Measurements from ENCODE around the gene RBMY1J. TPM values are rescaled to one million over a fixed set of nuclear protein-coding genes. Genes with fewer than 3 reads are reported as not detected.
"Not testable (repeated sequence)": the region's sequence is repeated elsewhere in the genome, so short reads cannot be mapped to it uniquely, and the experiment has no call there.

The RBMY1J gene
- not detected for total RNA-seq
- polyA plus RNA-seq = not detected

DNA sequence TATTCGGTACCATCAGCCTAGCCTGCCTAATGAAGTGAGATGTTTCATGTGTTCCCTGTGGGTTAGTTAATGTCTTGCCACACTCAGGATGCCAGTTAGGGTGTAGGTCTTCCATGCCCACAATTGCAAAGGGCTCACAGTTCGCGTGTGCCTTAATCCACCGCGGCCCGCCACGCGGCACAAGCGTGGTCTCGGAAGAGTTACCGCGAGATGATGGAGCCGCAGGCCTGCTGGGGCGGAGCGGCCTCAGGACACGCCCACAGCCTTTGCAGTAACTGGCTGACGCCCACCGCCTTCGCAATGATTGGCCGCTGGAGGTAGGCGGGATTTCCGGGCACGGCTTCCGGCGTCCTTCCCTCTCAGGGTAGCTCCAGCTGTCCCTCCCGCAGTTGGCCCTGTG lies at the start of gene RBMY1J:
RBMY1J (plus strand) TSS at position 301 of the 400 bp plus-strand sequence. CDS start 2,038 bp downstream, outside the sequence.
- not testable (repeated sequence) for ATAC-seq

DNA sequence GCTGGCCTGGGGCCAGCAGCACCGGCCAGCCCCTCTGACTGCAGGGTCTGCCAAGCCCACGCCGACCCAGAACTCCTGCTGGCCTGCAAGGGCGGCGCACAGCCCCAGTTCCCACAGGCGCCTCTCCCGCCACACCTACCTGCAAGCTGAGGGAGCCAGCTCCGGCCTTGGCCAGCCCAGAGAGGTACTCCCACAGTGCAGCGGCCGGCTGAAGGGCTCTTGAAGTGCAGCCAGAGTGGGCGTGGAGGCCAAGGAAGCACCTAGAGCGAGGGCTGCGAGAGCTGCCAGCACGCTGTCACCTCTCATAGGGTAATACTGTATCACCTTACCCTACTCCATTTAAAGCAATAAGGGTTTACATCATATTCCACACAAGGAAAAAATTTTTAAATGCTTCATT lies 35.8 kb upstream of the RBMY1J start:
- H3K36me3 ChIP-seq = no peaks in the 10 kb centered on the region
- no peak overlapping the region for H3K4me3 ChIP-seq
- no peaks in the 10 kb centered on the region for H3K27me3 ChIP-seq
- TF ChIP-seq, protein P1, sequence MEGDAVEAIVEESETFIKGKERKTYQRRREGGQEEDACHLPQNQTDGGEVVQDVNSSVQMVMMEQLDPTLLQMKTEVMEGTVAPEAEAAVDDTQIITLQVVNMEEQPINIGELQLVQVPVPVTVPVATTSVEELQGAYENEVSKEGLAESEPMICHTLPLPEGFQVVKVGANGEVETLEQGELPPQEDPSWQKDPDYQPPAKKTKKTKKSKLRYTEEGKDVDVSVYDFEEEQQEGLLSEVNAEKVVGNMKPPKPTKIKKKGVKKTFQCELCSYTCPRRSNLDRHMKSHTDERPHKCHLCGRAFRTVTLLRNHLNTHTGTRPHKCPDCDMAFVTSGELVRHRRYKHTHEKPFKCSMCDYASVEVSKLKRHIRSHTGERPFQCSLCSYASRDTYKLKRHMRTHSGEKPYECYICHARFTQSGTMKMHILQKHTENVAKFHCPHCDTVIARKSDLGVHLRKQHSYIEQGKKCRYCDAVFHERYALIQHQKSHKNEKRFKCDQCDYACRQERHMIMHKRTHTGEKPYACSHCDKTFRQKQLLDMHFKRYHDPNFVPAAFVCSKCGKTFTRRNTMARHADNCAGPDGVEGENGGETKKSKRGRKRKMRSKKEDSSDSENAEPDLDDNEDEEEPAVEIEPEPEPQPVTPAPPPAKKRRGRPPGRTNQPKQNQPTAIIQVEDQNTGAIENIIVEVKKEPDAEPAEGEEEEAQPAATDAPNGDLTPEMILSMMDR (IDR thresholded peaks at IDR 0.05) = no peak
- FAIRE-seq = no peak
- intact Hi-C loops (cut with DNase I) = no loop called here
- no peaks in the 10 kb centered on the region for H3K4me1 ChIP-seq
- H3K9me3 ChIP-seq = no peaks in the 10 kb centered on the region
- H3K27ac ChIP-seq = no peak overlapping the region
- DNase-seq = no peak
- no peak for ATAC-seq
- WGBS, 2 donors = 69% methylated on average over 14 of the region's 14 CpGs; no CpG with 5 or more reads in 1 of the 2 donors

More for the DNA sequence above, at the start of gene RBMY1J:
- H3K27ac ChIP-seq; H3K4me1 ChIP-seq; intact Hi-C loops (cut with DNase I); H3K36me3 ChIP-seq; H3K4me3 ChIP-seq; H3K9me3 ChIP-seq; H3K27me3 ChIP-seq; FAIRE-seq; DNase-seq: not testable (repeated sequence)
- no CpG with 5 or more reads among the region's 26 CpGs for whole genome bisulfite sequencing, 2 donors

DNA sequence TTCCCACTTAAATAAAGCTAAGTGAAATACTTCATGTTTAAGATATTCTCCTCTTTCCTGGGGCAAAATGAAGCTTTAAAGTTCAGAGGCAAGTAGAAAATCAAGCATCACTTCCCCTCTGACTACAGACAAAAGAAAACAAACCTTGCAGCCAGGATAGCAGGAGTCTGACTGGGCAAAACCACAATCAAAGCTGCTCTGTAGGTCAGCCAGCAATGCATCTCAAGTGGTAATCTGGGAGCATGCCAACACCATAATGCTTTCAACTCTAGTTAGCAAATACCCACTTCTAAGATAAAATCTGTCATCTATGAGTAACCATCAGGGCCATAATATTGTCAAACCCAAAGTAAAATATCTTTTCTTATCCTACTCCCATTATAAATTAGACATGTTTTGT lies 32.6 kb upstream of the RBMY1J start:
- intact Hi-C loops (cut with DNase I) = no loop called here
- H3K4me1 ChIP-seq = no peaks in the 10 kb centered on the region
- no peak for FAIRE-seq
- H3K9me3 ChIP-seq = no peaks in the 10 kb centered on the region
- H3K27ac ChIP-seq = no peak overlapping the region
- ATAC-seq = no peak
- no peaks in the 10 kb centered on the region for H3K36me3 ChIP-seq
- no peaks in the 10 kb centered on the region for H3K27me3 ChIP-seq
- H3K4me3 ChIP-seq = no peak overlapping the region
- TF ChIP-seq, protein P1 (IDR thresholded peaks at IDR 0.05) = no peak
- DNase-seq = no peak

DNA sequence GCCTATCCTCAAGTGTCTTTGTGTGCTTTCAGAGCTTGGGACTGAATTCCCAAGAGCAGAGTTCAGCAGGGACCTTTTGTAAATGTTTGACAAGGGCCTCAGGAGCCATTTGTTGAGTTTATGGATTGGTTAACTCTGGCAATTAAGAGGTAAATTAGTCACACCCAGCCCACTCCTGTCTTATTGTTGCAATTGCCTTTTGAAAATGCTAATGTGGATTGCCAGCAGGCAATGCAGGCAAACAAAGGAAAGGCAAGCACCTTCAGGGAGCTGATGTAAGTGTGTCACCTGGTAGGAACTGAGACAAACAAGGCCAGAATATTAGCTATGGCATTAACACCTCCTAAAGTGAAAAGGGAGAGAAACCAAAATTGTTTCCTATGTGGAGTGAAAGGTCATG lies 29.7 kb upstream of the RBMY1J start:
- FAIRE-seq = no peak
- TF ChIP-seq, protein P1 (IDR thresholded peaks at IDR 0.05) = no peak
- no peak for ATAC-seq
- intact Hi-C loops (cut with DNase I) = no loop called here
- Histone ChIP-seq H3K9me3 (no peaks in the 10 kb centered on the region), H3K4me1 (no peaks in the 10 kb centered on the region), H3K27me3 (no peaks in the 10 kb centered on the region), H3K27ac (no peak overlapping the region), H3K4me3 (no peak overlapping the region), H3K36me3 (no peaks in the 10 kb centered on the region)
- no peak for DNase-seq

DNA sequence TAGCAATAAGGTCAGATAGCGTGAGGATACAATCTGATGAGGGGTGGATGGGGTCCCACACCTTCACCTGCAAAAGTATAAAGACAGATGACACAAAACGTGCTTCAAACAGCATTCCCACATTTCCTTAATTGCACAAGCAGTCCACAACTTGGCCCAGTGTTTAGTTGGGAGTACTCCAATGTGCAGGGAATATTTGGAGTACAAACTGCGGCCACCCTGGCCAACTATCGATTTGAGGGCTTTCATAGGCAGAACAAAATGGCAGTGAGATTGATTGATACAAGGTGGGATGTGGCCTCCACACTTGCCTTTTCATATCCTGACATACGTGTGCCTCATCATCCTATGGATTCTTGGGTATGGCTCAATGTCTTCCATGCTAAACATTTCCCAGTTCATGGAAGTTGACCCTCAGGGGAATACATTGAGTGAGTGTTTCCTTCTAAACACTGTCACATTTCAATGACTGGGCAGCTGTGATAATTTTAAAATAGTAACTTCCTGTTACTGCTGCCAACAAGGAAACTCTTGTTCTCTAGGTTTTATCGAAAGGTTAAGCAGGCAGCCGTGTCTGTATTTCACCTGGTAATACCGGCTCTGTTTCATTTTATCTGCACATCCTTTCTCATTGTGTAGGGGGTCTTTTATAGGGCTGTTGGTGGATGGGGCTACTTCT lies 41.6 kb downstream of the RBMY1J start:
- FAIRE-seq = peak; percentile 61
- H3K27me3 ChIP-seq; H3K9me3 ChIP-seq; ATAC-seq; H3K4me1 ChIP-seq; intact Hi-C loops (cut with DNase I); H3K4me3 ChIP-seq; H3K36me3 ChIP-seq; H3K27ac ChIP-seq; DNase-seq: not testable (repeated sequence)
- no CpG with 5 or more reads among the region's 8 CpGs for WGBS, 2 donors

DNA sequence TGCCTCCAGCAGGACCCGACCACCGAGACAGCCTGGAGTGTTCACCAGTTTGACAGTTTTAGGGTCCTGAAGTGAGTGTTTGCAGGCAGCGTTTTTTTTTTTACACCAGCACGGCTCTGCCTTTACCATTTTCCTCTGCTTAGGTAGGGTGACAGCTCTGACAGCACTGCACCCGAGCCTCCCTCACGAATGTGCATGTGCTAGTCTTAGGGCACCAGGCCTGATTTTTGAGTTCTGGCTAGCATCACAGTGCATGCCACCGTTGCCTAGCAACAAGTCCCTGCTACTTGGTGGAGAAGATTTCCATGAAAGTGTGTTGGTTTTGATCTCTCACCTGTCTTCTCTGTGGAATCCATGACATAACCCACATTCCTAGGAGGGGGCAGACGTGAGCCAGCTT lies 52.3 kb downstream of the RBMY1J start:
- FAIRE-seq, H3K27ac ChIP-seq: not testable (repeated sequence)
- WGBS, 2 donors = no CpG with 5 or more reads among the region's 8 CpGs

DNA sequence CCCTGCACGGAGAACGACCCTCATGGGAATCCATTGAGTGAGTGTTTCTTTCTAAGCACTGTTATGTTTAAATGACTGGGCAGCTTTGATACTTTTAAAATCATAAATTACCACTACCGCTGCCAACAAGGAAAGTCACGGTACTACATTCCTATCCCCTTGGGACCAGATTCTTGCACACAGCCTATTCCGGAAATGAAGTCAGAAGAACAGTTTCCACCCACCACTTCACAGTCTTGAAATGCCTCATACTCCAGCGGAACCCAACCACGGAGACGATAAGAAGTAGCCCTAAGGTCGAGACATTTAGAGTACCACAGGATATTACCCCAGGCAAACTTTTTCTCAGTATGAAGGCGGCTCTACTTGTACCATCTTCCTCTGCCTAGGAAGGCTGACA lies 58.8 kb downstream of the RBMY1J start:
- H3K36me3 ChIP-seq; ATAC-seq; intact Hi-C loops (cut with DNase I); H3K9me3 ChIP-seq; H3K27ac ChIP-seq; DNase-seq; H3K4me1 ChIP-seq; H3K27me3 ChIP-seq; H3K4me3 ChIP-seq; FAIRE-seq: not testable (repeated sequence)
- no CpG with 5 or more reads among the region's 10 CpGs for WGBS, 2 donors

More for the DNA sequence above, 52.3 kb downstream of the RBMY1J start:
- H3K4me1 ChIP-seq; H3K9me3 ChIP-seq; H3K4me3 ChIP-seq; H3K36me3 ChIP-seq; H3K27me3 ChIP-seq; ATAC-seq; intact Hi-C loops (cut with DNase I); DNase-seq: not testable (repeated sequence)

Measured in pancreas (tissue), 10 donors.